ENCODE data around the gene TP53BP2.

DNA sequence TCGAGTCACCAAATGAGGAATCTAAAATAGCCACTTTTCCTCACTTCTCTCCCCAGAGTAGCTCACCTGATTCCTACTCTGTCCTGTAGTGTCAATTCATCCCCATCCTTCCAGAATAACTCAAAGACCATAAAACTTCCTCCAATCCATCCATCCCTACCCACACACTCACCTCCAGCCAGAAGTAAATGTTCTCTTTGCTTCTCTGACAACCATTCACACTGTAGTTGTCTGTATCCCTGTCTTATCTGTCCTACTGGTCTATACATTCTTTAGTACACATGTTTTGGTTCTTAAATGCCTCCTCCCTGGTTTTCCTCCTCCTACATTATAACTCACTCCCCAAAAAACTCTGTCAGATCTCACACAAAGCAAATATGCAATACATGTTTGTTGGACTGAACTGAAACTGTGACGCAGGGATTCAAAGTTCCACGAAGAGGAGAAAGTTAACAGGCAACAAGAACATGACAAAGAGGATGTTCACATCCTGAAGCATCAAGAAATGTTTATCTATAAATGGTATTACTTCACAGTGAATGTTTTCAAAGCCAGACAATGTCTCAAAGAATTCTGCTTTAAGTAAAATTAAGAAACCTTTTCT is 11.0 kb downstream of the TP53BP2 start:
- TF ChIP-seq EZH2 (IDR thresholded peaks at IDR 0.05; ENCODE audit: borderline replicate concordance, low read depth, low read length, severe bottlenecking): no peak
- TF ChIP-seq POLR2A (IDR thresholded peaks at IDR 0.05; ENCODE audit: low read depth, low read length): no peak
